ENCODE measurements around the gene MCF2L.
A peak's percentile ranks its signal among the peaks of the same experiment; 100 is the strongest.
"Not testable (repeated sequence)": the region's sequence is repeated elsewhere in the genome, so short reads cannot be mapped to it uniquely, and the experiment has no call there.

Gene MCF2L

DNA sequence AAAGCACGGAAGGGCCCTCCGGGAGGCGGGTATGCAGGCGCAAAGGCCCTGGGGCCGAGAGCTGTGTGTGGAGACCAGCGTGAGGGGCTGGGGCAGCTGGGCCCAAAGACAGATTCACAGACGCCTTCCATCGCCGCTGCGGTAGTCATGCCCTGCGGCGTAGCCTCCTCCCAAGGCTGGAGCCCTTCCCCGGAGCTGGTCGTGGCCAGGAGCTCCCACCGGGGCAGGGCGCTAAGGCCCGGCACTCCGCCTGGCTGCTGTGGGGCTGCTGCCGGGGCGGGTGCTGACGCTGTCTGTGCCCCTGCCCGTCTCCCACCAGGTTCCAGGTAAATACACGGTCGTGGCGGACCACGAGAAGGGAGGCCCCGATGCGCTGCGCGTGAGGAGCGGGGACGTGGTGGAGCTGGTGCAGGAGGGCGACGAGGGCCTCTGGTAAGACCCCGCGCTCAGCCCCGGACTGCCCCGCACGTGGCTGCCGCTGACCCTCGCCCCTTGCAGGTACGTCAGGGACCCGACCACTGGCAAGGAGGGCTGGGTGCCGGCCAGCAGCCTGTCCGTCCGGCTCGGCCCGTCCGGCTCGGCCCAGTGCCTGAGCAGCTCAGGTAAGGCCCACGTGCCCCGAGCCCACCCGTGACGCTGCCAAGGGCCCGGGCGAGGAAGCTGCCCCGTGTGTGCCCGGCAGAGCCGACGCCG lies 127.2 kb downstream of the MCF2L start:
- no peak for DNase-seq (ENCODE audit: low spot score)

DNA sequence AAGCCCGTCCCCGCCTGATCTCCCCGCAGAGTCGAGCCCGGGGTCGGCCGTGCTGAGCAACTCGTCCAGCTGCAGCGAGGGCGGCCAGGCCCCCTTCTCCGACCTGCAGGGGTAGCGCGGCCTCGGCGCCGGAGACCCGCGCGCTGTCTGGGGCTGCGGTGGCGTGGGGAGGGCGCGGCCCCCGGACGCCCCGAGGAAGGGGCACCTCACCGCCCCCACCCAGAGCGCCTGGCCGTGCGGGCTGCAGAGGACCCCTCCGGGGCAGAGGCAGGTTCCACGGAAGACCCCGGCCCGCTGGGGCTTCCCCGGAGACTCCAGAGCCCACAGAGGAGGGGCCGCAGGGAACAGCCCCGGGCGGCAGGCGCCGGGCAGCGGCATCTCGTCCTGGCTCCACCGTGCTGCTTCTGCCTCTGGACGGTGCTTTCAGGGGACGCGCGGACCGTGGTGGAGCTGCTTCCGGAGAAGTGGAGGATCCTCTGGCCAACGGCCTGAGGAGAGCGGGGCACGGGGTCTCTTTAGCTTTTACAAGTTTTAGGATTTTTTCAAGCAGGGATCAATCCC lies 127.8 kb downstream of the MCF2L start:
- no peak for DNase-seq (ENCODE audit: low spot score)

- no peak for DNase-seq (ENCODE audit: low spot score)
These were observed 128.6 kb downstream of the MCF2L start for GRCh38 chr13:113097651-113098050.

DNA sequence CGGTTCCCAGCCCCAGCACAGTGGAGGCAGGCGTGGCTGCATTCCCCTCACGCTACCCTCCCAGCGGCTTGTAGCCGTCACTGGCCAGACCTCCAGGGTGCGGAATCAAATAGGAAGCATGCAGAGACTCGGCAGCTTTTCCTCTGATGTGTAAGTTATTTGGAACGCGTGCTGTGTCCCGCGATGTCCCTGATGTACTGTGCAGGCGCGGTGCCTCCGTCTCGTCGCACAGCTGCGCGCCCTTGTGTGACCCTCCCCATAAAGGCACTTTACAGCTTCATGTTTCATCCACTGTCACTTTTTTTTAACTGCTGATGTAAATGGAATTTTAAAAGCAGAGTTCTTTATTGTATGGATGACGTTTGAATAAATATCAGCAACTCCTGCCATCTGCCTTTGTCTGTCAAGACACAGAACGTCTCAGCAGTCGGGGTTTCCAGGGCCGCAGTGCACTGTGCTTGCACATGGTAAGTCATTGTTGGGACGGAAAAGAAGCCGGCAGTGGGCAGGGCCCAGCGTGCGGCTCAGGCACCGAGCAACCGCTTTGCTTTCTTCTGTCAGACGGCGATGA lies 129.2 kb downstream of the MCF2L start:
- DNase-seq (ENCODE audit: low spot score): no peak

GRCh38 chr13:113099142-113099541 lies 130.1 kb downstream of the MCF2L start:
- no peak for DNase-seq (ENCODE audit: low spot score)

GRCh38 chr13:113102302-113102701 lies 133.3 kb downstream of the MCF2L start:
- peak; percentile 51 for DNase-seq (ENCODE audit: low spot score)

GRCh38 chr13:113102727-113103126 lies 133.7 kb downstream of the MCF2L start:
- DNase-seq (ENCODE audit: low spot score): no peak

DNA sequence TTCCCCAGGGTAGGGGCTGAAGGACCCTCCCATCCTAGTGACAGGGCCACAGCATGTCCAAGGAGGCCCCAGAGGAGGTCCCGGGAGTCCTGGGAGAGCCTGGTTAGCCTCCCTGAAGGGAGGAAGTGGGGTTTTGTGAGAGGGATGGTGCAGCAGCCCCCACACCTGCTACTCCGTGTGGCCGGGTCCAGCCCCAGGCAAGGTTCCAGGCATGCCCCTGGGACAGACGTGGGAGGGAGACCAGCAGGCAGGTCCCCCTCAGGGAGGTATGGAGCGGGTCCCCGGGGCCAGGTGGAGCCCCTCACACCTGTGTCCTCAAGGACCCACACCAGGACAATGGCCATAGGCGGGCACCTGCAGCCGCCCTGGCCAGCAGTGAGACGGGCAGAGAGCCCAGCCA lies 134.6 kb downstream of the MCF2L start:
- no peak for DNase-seq (ENCODE audit: low spot score)

GRCh38 chr13:113105032-113105920 lies 136.3 kb downstream of the MCF2L start, which contains the start of gene F7:
Gene F7 (plus strand): TSS chr13:113105791. CDS start chr13:113105842, 51 bp downstream.
- no peak for DNase-seq (ENCODE audit: low spot score)

- DNase-seq (ENCODE audit: low spot score): no peak
These were observed 137.0 kb downstream of the MCF2L start for GRCh38 chr13:113105921-113106452.

GRCh38 chr13:113106711-113107351 lies 137.8 kb downstream of the MCF2L start:
- DNase-seq (ENCODE audit: low spot score): no peak

GRCh38 chr13:113108521-113108920 lies 139.5 kb downstream of the MCF2L start:
- not testable (repeated sequence) for DNase-seq (ENCODE audit: low spot score)

DNA sequence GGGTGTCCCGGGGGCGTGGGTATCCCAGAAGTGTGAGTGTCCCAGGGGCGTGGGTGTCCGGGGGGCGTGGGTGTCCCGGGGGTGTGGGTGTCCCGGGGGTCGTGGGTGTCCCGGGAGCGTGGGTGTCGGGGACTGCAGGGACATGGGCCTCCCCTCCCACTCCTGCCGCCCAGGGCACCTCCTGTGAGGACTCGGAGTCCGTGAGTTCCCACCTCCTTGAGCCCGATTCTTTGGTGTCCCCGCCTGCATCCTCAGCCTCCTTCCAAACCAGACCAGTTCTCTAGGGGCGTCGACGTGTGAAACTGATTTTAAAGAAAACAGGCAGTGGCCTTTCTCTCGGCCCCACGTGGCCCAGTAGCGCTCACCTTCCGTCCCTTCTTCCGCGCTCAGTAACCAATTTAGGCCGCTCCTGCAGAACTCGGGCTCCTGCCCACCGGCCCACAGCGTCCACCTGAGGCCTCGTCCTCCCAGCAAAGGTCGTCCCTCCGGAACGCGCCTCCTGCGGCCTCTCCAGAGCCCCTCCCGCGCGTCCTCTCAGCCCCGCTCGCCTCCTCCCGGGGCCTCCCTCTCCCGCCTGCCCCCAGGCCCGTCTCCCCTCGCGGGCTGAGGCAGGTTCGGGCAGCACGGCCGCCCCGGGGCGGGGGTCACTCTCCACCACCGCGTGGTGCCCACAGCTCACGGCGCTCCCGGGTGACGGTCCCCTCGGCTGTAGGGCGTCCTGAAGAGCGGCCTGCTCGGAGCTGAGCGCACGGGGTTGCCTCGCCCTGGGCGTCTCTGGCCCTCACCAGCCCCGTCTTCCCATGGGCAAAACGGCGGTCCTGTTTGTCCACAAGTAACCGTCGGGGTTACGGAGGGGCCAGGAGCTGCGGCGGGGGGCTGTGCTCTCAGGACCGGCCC lies 140.4 kb downstream of the MCF2L start:
- no peak for DNase-seq (ENCODE audit: low spot score)

DNA sequence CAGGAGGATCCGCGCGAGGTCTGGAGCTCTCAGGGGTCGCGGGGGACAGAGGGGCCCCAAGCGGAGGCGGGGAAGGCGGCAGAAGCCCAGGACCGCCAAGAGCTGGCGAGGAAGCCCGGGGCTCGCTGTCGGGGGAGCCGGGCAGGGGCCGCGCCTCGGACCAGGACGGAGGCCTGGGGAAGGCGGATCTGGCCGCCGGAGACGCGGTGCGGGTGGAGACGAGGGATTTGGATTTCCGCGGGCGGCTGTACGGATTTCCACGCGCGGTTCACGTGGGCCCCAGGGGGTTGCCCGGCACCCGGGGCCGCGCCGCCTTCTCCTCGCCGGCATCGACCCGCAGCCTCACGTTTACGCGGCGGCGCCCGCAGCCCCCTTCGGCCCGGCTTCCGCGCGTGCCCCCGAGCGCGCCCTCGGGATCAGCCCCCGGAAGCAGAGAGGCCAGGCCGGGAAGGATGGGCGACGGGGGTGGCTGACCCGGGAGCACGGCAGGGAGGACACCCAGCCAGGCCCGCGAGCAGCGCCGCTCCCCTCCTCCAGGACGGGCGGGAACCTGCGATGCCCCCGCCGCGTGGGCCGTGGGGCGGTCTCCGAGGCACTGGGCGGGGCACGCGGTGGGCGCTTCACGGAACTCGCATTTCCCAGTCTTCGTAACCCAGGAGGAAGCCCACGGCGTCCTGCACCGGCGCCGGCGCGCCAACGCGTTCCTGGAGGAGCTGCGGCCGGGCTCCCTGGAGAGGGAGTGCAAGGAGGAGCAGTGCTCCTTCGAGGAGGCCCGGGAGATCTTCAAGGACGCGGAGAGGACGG lies 141.2 kb downstream of the MCF2L start:
- DNase-seq (ENCODE audit: low spot score): no peak

GRCh38 chr13:113110852-113111315 lies 141.9 kb downstream of the MCF2L start:
- no peak for DNase-seq (ENCODE audit: low spot score)

GRCh38 chr13:113111821-113112220 lies 142.8 kb downstream of the MCF2L start:
- DNase-seq (ENCODE audit: low spot score): not testable (repeated sequence)

DNA sequence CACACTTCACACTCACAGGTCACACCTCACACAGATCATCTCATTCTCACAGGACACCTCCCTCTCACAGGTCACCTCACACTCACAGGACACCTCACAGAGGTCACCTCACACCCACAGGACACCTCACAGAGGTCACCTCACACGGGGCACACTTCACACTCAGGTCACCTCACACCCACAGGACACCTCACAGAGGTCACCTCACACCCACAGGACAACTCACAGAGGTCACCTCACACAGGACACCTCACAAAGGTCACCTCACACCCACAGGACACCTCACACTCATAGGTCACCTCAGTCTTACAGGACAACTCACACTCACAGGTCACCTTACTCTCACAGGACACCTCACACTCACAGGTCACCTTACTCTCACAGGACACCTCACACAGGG lies 143.5 kb downstream of the MCF2L start:
- not testable (repeated sequence) for DNase-seq (ENCODE audit: low spot score)

DNA sequence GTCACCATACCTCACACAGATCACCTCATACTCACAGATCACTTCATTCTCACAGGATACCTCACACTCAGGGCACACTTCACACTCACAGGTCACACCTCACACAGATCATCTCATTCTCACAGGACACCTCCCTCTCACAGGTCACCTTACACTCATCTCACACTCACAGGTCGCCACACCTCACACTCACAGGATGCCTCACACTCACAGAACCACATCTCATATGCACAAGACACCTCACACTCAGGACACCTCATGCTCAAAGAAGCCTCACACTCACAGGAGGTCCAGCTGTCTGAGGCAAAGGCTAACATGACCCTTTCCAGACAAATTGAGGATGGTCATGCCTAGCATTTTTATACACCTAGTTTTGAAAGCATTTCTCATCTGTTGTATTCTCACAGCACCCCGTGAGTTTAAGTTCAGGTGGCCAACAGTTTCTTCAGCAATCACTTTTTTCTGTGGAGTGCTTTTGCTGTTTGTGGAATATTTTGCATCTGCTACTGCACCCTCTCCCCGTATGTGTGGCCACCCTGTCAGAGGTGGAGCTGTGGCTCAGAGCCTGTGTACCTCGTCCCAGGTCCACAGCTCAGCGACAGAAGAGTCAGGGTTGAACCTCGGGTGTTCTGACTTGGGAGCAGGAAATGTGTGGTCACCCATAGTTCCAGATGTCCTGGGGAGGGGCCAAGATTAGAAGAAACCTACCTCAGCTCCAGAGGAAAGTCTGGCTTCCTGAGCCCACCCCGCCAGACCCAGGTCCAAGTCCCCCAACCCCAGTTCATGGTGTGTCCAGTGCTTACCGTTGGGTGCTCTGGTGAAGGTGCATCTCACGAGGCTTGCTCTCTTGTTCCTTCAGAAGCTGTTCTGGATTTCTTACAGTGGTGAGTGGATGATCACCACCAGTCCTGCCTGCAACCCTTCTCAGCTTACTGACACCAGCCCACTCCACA lies 144.2 kb downstream of the MCF2L start:
- DNase-seq (ENCODE audit: low spot score): no peak
